Peyer's patch (tissue), 4 donors: ENCODE measurements around the gene RELN.

Experiments
- POLR2A ChIP-seq, 2 donors: fragments of 450-650 bp; IDR thresholded peaks; one replicate each; pipeline ENCODE4 v1.5.1; 2017; ENCODE audit warnings: antibody characterized with exemption in 2 of 2, mild to moderate bottlenecking in 2 of 2, moderate library complexity in 2 of 2
- TF ChIP-seq, protein P1 (sequence below), 6 experiments: fragments of 450-650 bp in 4 of 6; fragments of 200-600 bp in 2 of 6; sonication (generic) in 1 of 6; IDR thresholded peaks; one replicate each; pipeline ENCODE4 v1.5.1; 2017 to 2019; ENCODE audit warnings: antibody characterized with exemption in 6 of 6, mild to moderate bottlenecking in 3 of 6, moderate library complexity in 1 of 6

DNA sequence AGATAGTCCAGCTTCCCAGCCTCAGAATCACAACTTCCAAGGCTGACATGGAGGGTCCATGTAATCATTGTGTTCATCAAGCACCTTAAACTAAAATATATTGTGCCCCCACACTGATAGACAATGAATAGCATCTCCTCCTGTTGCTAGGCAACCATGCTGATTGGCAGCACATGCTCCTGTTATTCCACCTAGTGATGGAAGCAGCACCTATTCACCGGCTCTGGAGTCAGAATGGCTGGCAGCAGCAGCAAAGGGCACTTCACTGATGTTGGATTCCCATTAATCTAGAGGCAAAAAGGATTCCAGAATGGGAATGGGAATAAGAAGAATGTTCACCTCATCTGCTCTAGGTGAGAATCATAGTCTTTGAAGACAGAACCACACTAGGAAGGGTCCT is 55.0 kb downstream of the RELN start:
- TF ChIP-seq POLR2A (IDR thresholded peaks at IDR 0.05), result no peak
- TF ChIP-seq, protein P1, sequence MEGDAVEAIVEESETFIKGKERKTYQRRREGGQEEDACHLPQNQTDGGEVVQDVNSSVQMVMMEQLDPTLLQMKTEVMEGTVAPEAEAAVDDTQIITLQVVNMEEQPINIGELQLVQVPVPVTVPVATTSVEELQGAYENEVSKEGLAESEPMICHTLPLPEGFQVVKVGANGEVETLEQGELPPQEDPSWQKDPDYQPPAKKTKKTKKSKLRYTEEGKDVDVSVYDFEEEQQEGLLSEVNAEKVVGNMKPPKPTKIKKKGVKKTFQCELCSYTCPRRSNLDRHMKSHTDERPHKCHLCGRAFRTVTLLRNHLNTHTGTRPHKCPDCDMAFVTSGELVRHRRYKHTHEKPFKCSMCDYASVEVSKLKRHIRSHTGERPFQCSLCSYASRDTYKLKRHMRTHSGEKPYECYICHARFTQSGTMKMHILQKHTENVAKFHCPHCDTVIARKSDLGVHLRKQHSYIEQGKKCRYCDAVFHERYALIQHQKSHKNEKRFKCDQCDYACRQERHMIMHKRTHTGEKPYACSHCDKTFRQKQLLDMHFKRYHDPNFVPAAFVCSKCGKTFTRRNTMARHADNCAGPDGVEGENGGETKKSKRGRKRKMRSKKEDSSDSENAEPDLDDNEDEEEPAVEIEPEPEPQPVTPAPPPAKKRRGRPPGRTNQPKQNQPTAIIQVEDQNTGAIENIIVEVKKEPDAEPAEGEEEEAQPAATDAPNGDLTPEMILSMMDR (IDR thresholded peaks at IDR 0.05), result no peak
